HepG2 (cell line): ENCODE data around the gene TNFRSF25. TPM values are rescaled to one million over a fixed set of nuclear protein-coding genes. Genes with fewer than 3 reads are reported as not detected.
A peak's percentile ranks its signal among the peaks of the same experiment; 100 is the strongest.

Experiments used
- GLMP ChIP-seq: sonication (generic); formaldehyde crosslinking; IDR thresholded peaks from 2 replicates; pipeline ENCODE4 v1.9.0; 2021; ENCODE audit warnings: missing genetic modification reagents, mild to moderate bottlenecking, borderline replicate concordance
- HDAC1 ChIP-seq: sonication (generic); formaldehyde crosslinking; IDR thresholded peaks from 2 replicates; pipeline ENCODE4 v1.5.1; 2020; ENCODE audit warnings: mild to moderate bottlenecking, missing genetic modification reagents
- HNRNPLL ChIP-seq: fragments of 200-400 bp; formaldehyde crosslinking; IDR thresholded peaks from 2 replicates; pipeline ENCODE4 v1.6.1; 2017; ENCODE audit warnings: mild to moderate bottlenecking, low read depth, low read length; ENCODE audit not compliant: poor library complexity, severe bottlenecking
- SNAI1 ChIP-seq: sonication (generic); formaldehyde crosslinking; IDR thresholded peaks from 2 replicates; pipeline ENCODE4 v1.5.0; 2020; ENCODE audit warnings: mild to moderate bottlenecking, missing genetic modification reagents, borderline replicate concordance
- SRSF9 ChIP-seq: fragments of 200-400 bp; formaldehyde crosslinking; IDR thresholded peaks from 2 replicates; pipeline ENCODE4 v1.6.1; 2018; ENCODE audit warnings: borderline replicate concordance, mild to moderate bottlenecking, low read depth, low read length; ENCODE audit not compliant: insufficient read depth, poor library complexity, severe bottlenecking
- TFDP2 ChIP-seq: sonication (generic); formaldehyde crosslinking; IDR thresholded peaks from 2 replicates; pipeline ENCODE4 v1.4.0; 2020; ENCODE audit warnings: missing genetic modification reagents
- ZMAT3 ChIP-seq: sonication (generic); formaldehyde crosslinking; conservative IDR thresholded peaks from 2 replicates; pipeline ENCODE4 v1.7.0; 2021; ENCODE audit warnings: missing genetic modification reagents
- ZNF317 ChIP-seq: sonication (generic); formaldehyde crosslinking; IDR thresholded peaks from 2 replicates; pipeline ENCODE4 v1.5.0; 2020; ENCODE audit warnings: mild to moderate bottlenecking, missing genetic modification reagents
- ZNF746 ChIP-seq: sonication (generic); formaldehyde crosslinking; IDR thresholded peaks from 2 replicates; pipeline ENCODE4 v1.8.0; 2022; ENCODE audit warnings: mild to moderate bottlenecking, missing genetic modification reagents
- ZNF747 ChIP-seq: sonication (generic); formaldehyde crosslinking; IDR thresholded peaks from 2 replicates; pipeline ENCODE4 v1.8.1; 2023; ENCODE audit warnings: missing genetic modification reagents, mild to moderate bottlenecking, borderline replicate concordance
- polyA plus RNA-seq, 8 experiments: library from polyadenylated mRNA; depleted of rRNA in 3 of 8; stranded (reverse) in 7 of 8; unstranded in 1 of 8; fragments of >200 nt; fragmentation: Illumina TruSeq in 4 of 8; extraction: Trizol in 4 of 8; gene quantifications; 2 replicates each; pipeline versions ENCODE4 v1.2.1 to v1.2.3, GENCODE V29; 2011 to 2016; ENCODE audit warnings: low read depth in 4 of 8, missing spikeins in 1 of 8, mixed read lengths in 1 of 8; ENCODE audit not compliant: insufficient read depth in 1 of 8
- total RNA-seq, 5 experiments: library from RNA; depleted of rRNA; stranded (reverse); fragments of >200 nt; fragmentation: Illumina TruSeq; extraction: Trizol; gene quantifications; 2 replicates each; pipeline ENCODE4 v1.2.3, GENCODE V29; 2016; ENCODE audit warnings: low read depth in 1 of 5
- TF ChIP-seq, protein P1 (sequence below): sonication (generic); formaldehyde crosslinking; IDR thresholded peaks from 2 replicates; pipeline ENCODE4 v1.5.0; 2020; ENCODE audit warnings: mild to moderate bottlenecking, missing genetic modification reagents, borderline replicate concordance
- TF ChIP-seq, protein P2 (sequence below): sonication (generic); formaldehyde crosslinking; IDR thresholded peaks from 2 replicates; pipeline ENCODE4 v1.8.0; 2022; ENCODE audit warnings: mild to moderate bottlenecking, missing genetic modification reagents, moderate library complexity

TNFRSF25 gene
- total and polyA plus RNA-seq, 2 of the 13 experiments (the other 11 are each of a cell fraction or from before 2014, with no cell fraction given), result 1.4 to 1.5 TPM

- TF ChIP-seq, protein P1, sequence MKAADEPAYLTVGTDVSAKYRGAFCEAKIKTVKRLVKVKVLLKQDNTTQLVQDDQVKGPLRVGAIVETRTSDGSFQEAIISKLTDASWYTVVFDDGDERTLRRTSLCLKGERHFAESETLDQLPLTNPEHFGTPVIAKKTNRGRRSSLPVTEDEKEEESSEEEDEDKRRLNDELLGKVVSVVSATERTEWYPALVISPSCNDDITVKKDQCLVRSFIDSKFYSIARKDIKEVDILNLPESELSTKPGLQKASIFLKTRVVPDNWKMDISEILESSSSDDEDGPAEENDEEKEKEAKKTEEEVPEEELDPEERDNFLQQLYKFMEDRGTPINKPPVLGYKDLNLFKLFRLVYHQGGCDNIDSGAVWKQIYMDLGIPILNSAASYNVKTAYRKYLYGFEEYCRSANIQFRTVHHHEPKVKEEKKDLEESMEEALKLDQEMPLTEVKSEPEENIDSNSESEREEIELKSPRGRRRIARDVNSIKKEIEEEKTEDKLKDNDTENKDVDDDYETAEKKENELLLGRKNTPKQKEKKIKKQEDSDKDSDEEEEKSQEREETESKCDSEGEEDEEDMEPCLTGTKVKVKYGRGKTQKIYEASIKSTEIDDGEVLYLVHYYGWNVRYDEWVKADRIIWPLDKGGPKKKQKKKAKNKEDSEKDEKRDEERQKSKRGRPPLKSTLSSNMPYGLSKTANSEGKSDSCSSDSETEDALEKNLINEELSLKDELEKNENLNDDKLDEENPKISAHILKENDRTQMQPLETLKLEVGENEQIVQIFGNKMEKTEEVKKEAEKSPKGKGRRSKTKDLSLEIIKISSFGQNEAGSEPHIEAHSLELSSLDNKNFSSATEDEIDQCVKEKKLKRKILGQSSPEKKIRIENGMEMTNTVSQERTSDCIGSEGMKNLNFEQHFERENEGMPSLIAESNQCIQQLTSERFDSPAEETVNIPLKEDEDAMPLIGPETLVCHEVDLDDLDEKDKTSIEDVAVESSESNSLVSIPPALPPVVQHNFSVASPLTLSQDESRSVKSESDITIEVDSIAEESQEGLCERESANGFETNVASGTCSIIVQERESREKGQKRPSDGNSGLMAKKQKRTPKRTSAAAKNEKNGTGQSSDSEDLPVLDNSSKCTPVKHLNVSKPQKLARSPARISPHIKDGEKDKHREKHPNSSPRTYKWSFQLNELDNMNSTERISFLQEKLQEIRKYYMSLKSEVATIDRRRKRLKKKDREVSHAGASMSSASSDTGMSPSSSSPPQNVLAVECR, result peak; percentile 11; the same call in 1 of the 2 replicates
- TF ChIP-seq ZNF746 (CRISPR knock-in tag) (no peak; the same call in none of the 2 replicates), HNRNPLL (peak; percentile 52), TFDP2 (CRISPR knock-in tag) (peak; percentile 7; the same call in 1 of the 2 replicates), GLMP (no peak), ZNF317 (CRISPR knock-in tag) (0 out of 2 replicates have a peak, but pooled peaks have one; percentile 44), ZMAT3 (CRISPR knock-in tag) (0 out of 2 replicates have a peak, but pooled peaks have one; percentile 6), HDAC1 (CRISPR knock-in tag) (peak; percentile 80), SNAI1 (CRISPR knock-in tag) (peak; percentile 91), ZNF747 (0 out of 2 replicates have a peak, but pooled peaks have one; percentile 31), SRSF9 (no peak)
- TF ChIP-seq, protein P2, sequence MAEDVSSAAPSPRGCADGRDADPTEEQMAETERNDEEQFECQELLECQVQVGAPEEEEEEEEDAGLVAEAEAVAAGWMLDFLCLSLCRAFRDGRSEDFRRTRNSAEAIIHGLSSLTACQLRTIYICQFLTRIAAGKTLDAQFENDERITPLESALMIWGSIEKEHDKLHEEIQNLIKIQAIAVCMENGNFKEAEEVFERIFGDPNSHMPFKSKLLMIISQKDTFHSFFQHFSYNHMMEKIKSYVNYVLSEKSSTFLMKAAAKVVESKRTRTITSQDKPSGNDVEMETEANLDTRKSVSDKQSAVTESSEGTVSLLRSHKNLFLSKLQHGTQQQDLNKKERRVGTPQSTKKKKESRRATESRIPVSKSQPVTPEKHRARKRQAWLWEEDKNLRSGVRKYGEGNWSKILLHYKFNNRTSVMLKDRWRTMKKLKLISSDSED (CRISPR knock-in tag), result no peak
These were observed 17.9 kb downstream of the TNFRSF25 start (continued) for GRCh38 chr1:6447818-6448748.
